ENCODE results near the gene ATOX1. TPM values are rescaled to one million over a fixed set of nuclear protein-coding genes. Genes with fewer than 3 reads are reported as not detected.

ATOX1 gene
- total and polyA plus RNA-seq, 2 of the 13 experiments (the other 11 are each of a cell fraction or from before 2014, with no cell fraction given): 62.4 to 124 TPM

DNA sequence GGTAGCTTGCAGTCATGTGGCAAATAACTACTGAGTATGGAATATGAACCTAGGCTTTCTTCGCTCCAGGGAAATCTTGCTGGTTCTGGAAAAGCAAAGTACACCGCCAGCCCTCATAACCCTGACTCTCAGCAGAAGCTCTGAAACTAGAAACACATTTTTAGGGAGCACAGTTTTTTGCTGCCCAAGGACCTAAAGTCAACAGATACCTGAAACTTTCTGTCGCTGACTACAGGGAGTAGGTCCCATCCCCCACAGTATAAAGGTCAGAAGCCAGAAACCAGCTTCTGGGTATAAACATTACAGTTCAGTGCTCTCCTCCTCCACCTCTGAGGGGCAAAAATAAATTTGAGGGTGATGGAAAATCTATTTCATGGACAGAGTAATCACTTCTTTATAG, 3.0 kb downstream of the ATOX1 start (continued):
- no peak for TF ChIP-seq NONO (IDR thresholded peaks at IDR 0.05)
- TF ChIP-seq NONO (CRISPR knock-in tag; conservative IDR thresholded peaks at IDR 0.05): 0 out of 2 replicates have a peak, but pooled peaks have one; percentile 31
- TF ChIP-seq ZKSCAN1 (IDR thresholded peaks at IDR 0.05; ENCODE audit: low read length): no peak
- TF ChIP-seq SKIL (CRISPR knock-in tag; IDR thresholded peaks at IDR 0.05; ENCODE audit: borderline replicate concordance): no peak
- no peak for TF ChIP-seq ZBTB3 (CRISPR knock-in tag; IDR thresholded peaks at IDR 0.05; ENCODE audit: borderline replicate concordance, low read depth)
- TF ChIP-seq, protein P1, sequence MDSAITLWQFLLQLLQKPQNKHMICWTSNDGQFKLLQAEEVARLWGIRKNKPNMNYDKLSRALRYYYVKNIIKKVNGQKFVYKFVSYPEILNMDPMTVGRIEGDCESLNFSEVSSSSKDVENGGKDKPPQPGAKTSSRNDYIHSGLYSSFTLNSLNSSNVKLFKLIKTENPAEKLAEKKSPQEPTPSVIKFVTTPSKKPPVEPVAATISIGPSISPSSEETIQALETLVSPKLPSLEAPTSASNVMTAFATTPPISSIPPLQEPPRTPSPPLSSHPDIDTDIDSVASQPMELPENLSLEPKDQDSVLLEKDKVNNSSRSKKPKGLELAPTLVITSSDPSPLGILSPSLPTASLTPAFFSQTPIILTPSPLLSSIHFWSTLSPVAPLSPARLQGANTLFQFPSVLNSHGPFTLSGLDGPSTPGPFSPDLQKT (CRISPR knock-in tag; IDR thresholded peaks at IDR 0.05; ENCODE audit: borderline replicate concordance): no peak
- TF ChIP-seq ZEB1 (IDR thresholded peaks at IDR 0.05; ENCODE audit: insufficient replicate concordance, low read depth): peak; percentile 60
- TF ChIP-seq GTF3A (CRISPR knock-in tag; conservative IDR thresholded peaks at IDR 0.05): no peak
- 0 out of 2 replicates have a peak, but pooled peaks have one; percentile 21 for TF ChIP-seq FOSL2 (CRISPR knock-in tag; IDR thresholded peaks at IDR 0.05)
- TF ChIP-seq GATAD2A (CRISPR knock-in tag; IDR thresholded peaks at IDR 0.05): peak; percentile 60; the same call in 1 of the 2 replicates
- 0 out of 2 replicates have a peak, but pooled peaks have one; percentile 35 for TF ChIP-seq POLR2G (IDR thresholded peaks at IDR 0.05; ENCODE audit: low read depth, low read length)
- 0 out of 2 replicates have a peak, but pooled peaks have one; percentile 12 for TF ChIP-seq CEBPG (CRISPR knock-in tag; IDR thresholded peaks at IDR 0.05)
- peak; percentile 74 for TF ChIP-seq FOXO1 (CRISPR knock-in tag; IDR thresholded peaks at IDR 0.05)
- no peak for TF ChIP-seq PRMT3 (CRISPR knock-in tag; IDR thresholded peaks at IDR 0.05; ENCODE audit: borderline replicate concordance, low read depth)
- TF ChIP-seq, protein P2, sequence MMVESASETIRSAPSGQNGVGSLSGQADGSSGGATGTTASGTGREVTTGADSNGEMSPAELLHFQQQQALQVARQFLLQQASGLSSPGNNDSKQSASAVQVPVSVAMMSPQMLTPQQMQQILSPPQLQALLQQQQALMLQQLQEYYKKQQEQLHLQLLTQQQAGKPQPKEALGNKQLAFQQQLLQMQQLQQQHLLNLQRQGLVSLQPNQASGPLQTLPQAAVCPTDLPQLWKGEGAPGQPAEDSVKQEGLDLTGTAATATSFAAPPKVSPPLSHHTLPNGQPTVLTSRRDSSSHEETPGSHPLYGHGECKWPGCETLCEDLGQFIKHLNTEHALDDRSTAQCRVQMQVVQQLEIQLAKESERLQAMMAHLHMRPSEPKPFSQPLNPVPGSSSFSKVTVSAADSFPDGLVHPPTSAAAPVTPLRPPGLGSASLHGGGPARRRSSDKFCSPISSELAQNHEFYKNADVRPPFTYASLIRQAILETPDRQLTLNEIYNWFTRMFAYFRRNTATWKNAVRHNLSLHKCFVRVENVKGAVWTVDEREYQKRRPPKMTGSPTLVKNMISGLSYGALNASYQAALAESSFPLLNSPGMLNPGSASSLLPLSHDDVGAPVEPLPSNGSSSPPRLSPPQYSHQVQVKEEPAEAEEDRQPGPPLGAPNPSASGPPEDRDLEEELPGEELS (CRISPR knock-in tag; IDR thresholded peaks at IDR 0.05): peak; percentile 25; the same call in 1 of the 2 replicates
- TF ChIP-seq, protein P3, sequence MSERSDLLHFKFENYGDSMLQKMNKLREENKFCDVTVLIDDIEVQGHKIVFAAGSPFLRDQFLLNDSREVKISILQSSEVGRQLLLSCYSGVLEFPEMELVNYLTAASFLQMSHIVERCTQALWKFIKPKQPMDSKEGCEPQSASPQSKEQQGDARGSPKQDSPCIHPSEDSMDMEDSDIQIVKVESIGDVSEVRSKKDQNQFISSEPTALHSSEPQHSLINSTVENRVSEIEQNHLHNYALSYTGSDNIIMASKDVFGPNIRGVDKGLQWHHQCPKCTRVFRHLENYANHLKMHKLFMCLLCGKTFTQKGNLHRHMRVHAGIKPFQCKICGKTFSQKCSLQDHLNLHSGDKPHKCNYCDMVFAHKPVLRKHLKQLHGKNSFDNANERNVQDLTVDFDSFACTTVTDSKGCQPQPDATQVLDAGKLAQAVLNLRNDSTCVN (CRISPR knock-in tag; IDR thresholded peaks at IDR 0.05; ENCODE audit: borderline replicate concordance): peak; percentile 54; the same call in 1 of the 2 replicates
- TF ChIP-seq ZFAT (CRISPR knock-in tag; conservative IDR thresholded peaks at IDR 0.05): no peak
- TF ChIP-seq ZNF331 (CRISPR knock-in tag; IDR thresholded peaks at IDR 0.05): peak; percentile 46; the same call in 1 of the 2 replicates
- TF ChIP-seq ZBTB10 (CRISPR knock-in tag; IDR thresholded peaks at IDR 0.05; ENCODE audit: borderline replicate concordance): peak; percentile 52; the same call in 1 of the 2 replicates

Data from HepG2 (cell line).